CD4-positive, alpha-beta memory T cell (primary cell): ENCODE results near the gene PXMP2. TPM values are rescaled to one million over a fixed set of nuclear protein-coding genes. Genes with fewer than 3 reads are reported as not detected.

ENCODE experiments used
- CTCF ChIA-PET: fragments of 350-600 bp; sonication (Branson Sonifier 250); formaldehyde crosslinking; loops from one replicate; lab custom pipeline; 2021; ENCODE audit warnings: inconsistent platforms; ENCODE audit not compliant: partially characterized antibody; lab: Charles Lee
- POLR2A ChIA-PET: fragments of 350-600 bp; sonication (Branson Sonifier 250); formaldehyde crosslinking; loops from one replicate; lab custom pipeline; 2021; ENCODE audit not compliant: partially characterized antibody; lab: Charles Lee
- DNase-seq, 5 donors: peaks; one replicate each; pipeline versions ENCODE4 v3.0.0 to v3.0.0-alpha.2; 2020 to 2022; ENCODE audit warnings: mixed read lengths in 1 of 5
- H3K27ac ChIP-seq: one replicate; pipeline ENCODE4 v1.7.0; 2013; ENCODE audit warnings: low read depth, low read length
- H3K27me3 ChIP-seq: 2 replicates; pipeline ENCODE4 v1.7.0; 2013; ENCODE audit warnings: mild to moderate bottlenecking, low read length, moderate library complexity; ENCODE audit not compliant: insufficient read depth
- H3K36me3 ChIP-seq: 2 replicates; pipeline ENCODE4 v1.7.0; 2013; ENCODE audit warnings: mild to moderate bottlenecking, low read length, moderate library complexity; ENCODE audit not compliant: insufficient read depth
- H3K4me1 ChIP-seq: 2 replicates; pipeline ENCODE4 v1.7.0; 2013; ENCODE audit warnings: mild to moderate bottlenecking, low read length, moderate library complexity; ENCODE audit not compliant: insufficient read depth
- H3K4me3 ChIP-seq, 2 donors: one replicate each; pipeline ENCODE4 v1.7.0; 2013; ENCODE audit warnings: low read length in 2 of 2, mild to moderate bottlenecking in 1 of 2
- H3K9me3 ChIP-seq, 2 donors: one replicate each; pipeline ENCODE4 v1.7.0; 2013; ENCODE audit warnings: low read length in 2 of 2, control low read depth in 1 of 2; ENCODE audit not compliant: control insufficient read depth in 1 of 2
- H3K27ac Mint-ChIP-seq, 7 donors: one replicate each; pipeline ENCODE4 v1.8.0; 2020 to 2021; ENCODE audit warnings: mixed read lengths in 7 of 7, mild to moderate bottlenecking in 6 of 7, inconsistent platforms in 3 of 7, moderate library complexity in 3 of 7
- H3K27me3 Mint-ChIP-seq, 2 donors: one replicate each; pipeline ENCODE4 v1.8.0; 2020 to 2021; ENCODE audit warnings: mixed read lengths in 2 of 2
- H3K36me3 Mint-ChIP-seq, 2 donors: one replicate each; pipeline ENCODE4 v1.8.0; 2020 to 2021; ENCODE audit warnings: mixed read lengths in 2 of 2, inconsistent platforms in 1 of 2, mild to moderate bottlenecking in 1 of 2
- H3K4me1 Mint-ChIP-seq, 4 donors: one replicate each; pipeline ENCODE4 v1.8.0; 2020 to 2021; ENCODE audit warnings: mixed read lengths in 4 of 4, mild to moderate bottlenecking in 1 of 4
- H3K4me3 Mint-ChIP-seq, 8 donors: one replicate each; pipeline ENCODE4 v1.8.0; 2020 to 2021; ENCODE audit warnings: mixed read lengths in 8 of 8, mild to moderate bottlenecking in 7 of 8, moderate library complexity in 6 of 8, inconsistent platforms in 3 of 8
- H3K9me3 Mint-ChIP-seq, 8 donors: one replicate each; pipeline ENCODE4 v1.8.0; 2020 to 2021; ENCODE audit warnings: mixed read lengths in 8 of 8, mild to moderate bottlenecking in 5 of 8, inconsistent platforms in 3 of 8, moderate library complexity in 1 of 8
- intact Hi-C: fragments of 100-400 bp; cut with micrococcal nuclease; formaldehyde crosslinking; loops from one replicate; pipeline ENCODE4 v1.15.1; 2023
- polyA plus RNA-seq, 2 donors: library from polyadenylated mRNA; unstranded; fragments of 300-500 nt; fragmentation: Illumina TruSeq; gene quantifications; one replicate each; pipeline ENCODE4 v1.2.3, GENCODE V29; 2021
- total RNA-seq, 2 experiments: library from RNA; stranded (reverse); gene quantifications; one replicate each; pipeline ENCODE4 v1.2.3, GENCODE V29; 2021

Gene PXMP2
- total and polyA plus RNA-seq, 4 experiments from 2014 or later: 4.2 to 23.9 (median 10.0) TPM

- intact Hi-C loops: no loop called here
- Histone ChIP-seq H3K4me3 (no peak overlapping the region), H3K9me3 (no peaks in the 10 kb centered on the region), H3K4me1 (no peaks in the 10 kb centered on the region), H3K27ac (no peak overlapping the region), H3K36me3 (peaks cover 59% of the 10 kb centered on the region), H3K27me3 (no peaks in the 10 kb centered on the region)
- Mint-ChIP-seq H3K9me3 (peaks cover 0 to 6% (median 0%) of the 10 kb centered on the region in 8 donors), H3K27me3 (no peaks in the 10 kb centered on the region), H3K36me3 (peaks cover 38 to 74% of the 10 kb centered on the region in 2 donors), H3K4me1 (peaks cover 0 to under 1% (median 0%) of the 10 kb centered on the region in 4 donors), H3K4me3 (no peak overlapping the region), H3K27ac (no peak overlapping the region)
- no peak for DNase-seq
- ChIA-PET POLR2A (no interaction called here), CTCF (no interaction called here)
These were observed 36.4 kb downstream of the PXMP2 start for GRCh38 chr12:132723764-132724140.

GRCh38 chr12:132724506-132725241, 37.3 kb downstream of the PXMP2 start:
- Mint-ChIP-seq H3K27ac (peak overlapping the region in 1 of 7 donors; percentile 27), H3K27me3 (no peaks in the 10 kb centered on the region), H3K9me3 (no peaks in the 10 kb centered on the region), H3K36me3 (peaks cover 33 to 70% of the 10 kb centered on the region in 2 donors), H3K4me3 (no peak overlapping the region), H3K4me1 (peaks cover 0 to 2% (median under 1%) of the 10 kb centered on the region in 4 donors)
- intact Hi-C loops: no loop called here
- peaks cover 50% of the 10 kb centered on the region for H3K36me3 ChIP-seq
- no peak overlapping the region for H3K4me3 ChIP-seq
- CTCF ChIA-PET: no interaction called here
- DNase-seq: no peak
- POLR2A ChIA-PET: no interaction called here
- H3K27ac ChIP-seq: no peak overlapping the region
- no peaks in the 10 kb centered on the region for H3K27me3 ChIP-seq
- H3K4me1 ChIP-seq: no peaks in the 10 kb centered on the region
- H3K9me3 ChIP-seq: no peaks in the 10 kb centered on the region

- Mint-ChIP-seq H3K36me3 (peaks cover 47 to 66% of the 10 kb centered on the region in 2 donors), H3K27ac (peak overlapping the region in 2 of 7 donors; percentile 61 to 79), H3K9me3 (no peaks in the 10 kb centered on the region), H3K4me3 (no peak overlapping the region), H3K4me1 (peaks cover 0 to 6% (median 2%) of the 10 kb centered on the region in 4 donors), H3K27me3 (no peaks in the 10 kb centered on the region)
- ChIA-PET CTCF (no interaction called here), POLR2A (no interaction called here)
- intact Hi-C loops: no loop called here
- Histone ChIP-seq H3K4me3 (no peak overlapping the region), H3K9me3 (no peaks in the 10 kb centered on the region), H3K4me1 (no peaks in the 10 kb centered on the region), H3K27ac (no peak overlapping the region), H3K27me3 (no peaks in the 10 kb centered on the region), H3K36me3 (peaks cover 40% of the 10 kb centered on the region)
- DNase-seq: no peak
These were observed 39.0 kb downstream of the PXMP2 start for GRCh38 chr12:132726386-132726785.

GRCh38 chr12:132727091-132727794, 39.9 kb downstream of the PXMP2 start:
- no peaks in the 10 kb centered on the region for H3K27me3 ChIP-seq
- H3K4me3 ChIP-seq: no peak overlapping the region
- H3K36me3 ChIP-seq: peaks cover 48% of the 10 kb centered on the region
- DNase-seq: no peak
- ChIA-PET POLR2A (no interaction called here), CTCF (no interaction called here)
- H3K27me3 Mint-ChIP-seq: no peaks in the 10 kb centered on the region
- H3K9me3 ChIP-seq: no peaks in the 10 kb centered on the region
- H3K4me1 ChIP-seq: no peaks in the 10 kb centered on the region
- H3K9me3 Mint-ChIP-seq: no peaks in the 10 kb centered on the region
- no peak overlapping the region for H3K27ac Mint-ChIP-seq
- intact Hi-C loops: no loop called here
- H3K36me3 Mint-ChIP-seq: peaks cover 55 to 65% of the 10 kb centered on the region in 2 donors
- H3K4me3 Mint-ChIP-seq: no peak overlapping the region
- H3K27ac ChIP-seq: no peak overlapping the region
- H3K4me1 Mint-ChIP-seq: peaks cover 0 to 6% (median 3%) of the 10 kb centered on the region in 4 donors

DNA sequence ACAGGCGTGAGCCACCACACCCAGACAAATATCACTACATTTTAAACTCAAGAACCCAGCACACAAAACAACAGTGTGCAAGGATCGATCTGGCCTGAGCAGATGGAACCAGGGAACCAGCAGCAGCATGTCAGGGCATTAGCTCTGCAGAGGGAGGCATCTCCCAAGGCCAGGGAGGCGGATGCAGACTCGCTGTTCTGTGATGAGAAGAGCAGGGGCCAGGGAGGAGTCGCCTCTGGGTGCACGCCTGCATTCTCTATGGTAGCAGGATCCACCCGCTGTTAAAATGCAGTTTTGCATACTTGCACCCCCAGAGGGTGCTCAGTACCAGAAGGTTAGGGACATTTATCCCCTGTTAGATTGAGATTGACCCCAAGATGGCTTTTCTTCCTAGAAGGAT, 41.1 kb downstream of the PXMP2 start:
- H3K9me3 ChIP-seq: no peaks in the 10 kb centered on the region
- peak overlapping the region in 4 of 7 donors; percentile 12 to 66 (median 48) for H3K27ac Mint-ChIP-seq
- no peaks in the 10 kb centered on the region for H3K4me1 ChIP-seq
- H3K27me3 Mint-ChIP-seq: no peaks in the 10 kb centered on the region
- no peak overlapping the region for H3K4me3 Mint-ChIP-seq
- H3K36me3 ChIP-seq: peaks cover 55% of the 10 kb centered on the region
- H3K27me3 ChIP-seq: no peaks in the 10 kb centered on the region
- H3K4me1 Mint-ChIP-seq: peaks cover 0 to 6% (median 3%) of the 10 kb centered on the region in 4 donors
- no peak overlapping the region for H3K27ac ChIP-seq
- intact Hi-C loops: no loop called here
- H3K9me3 Mint-ChIP-seq: no peaks in the 10 kb centered on the region
- no peak overlapping the region for H3K4me3 ChIP-seq
- POLR2A ChIA-PET: no interaction called here
- CTCF ChIA-PET: no interaction called here
- peaks cover 68 to 70% of the 10 kb centered on the region in 2 donors for H3K36me3 Mint-ChIP-seq
- no peak for DNase-seq

DNA sequence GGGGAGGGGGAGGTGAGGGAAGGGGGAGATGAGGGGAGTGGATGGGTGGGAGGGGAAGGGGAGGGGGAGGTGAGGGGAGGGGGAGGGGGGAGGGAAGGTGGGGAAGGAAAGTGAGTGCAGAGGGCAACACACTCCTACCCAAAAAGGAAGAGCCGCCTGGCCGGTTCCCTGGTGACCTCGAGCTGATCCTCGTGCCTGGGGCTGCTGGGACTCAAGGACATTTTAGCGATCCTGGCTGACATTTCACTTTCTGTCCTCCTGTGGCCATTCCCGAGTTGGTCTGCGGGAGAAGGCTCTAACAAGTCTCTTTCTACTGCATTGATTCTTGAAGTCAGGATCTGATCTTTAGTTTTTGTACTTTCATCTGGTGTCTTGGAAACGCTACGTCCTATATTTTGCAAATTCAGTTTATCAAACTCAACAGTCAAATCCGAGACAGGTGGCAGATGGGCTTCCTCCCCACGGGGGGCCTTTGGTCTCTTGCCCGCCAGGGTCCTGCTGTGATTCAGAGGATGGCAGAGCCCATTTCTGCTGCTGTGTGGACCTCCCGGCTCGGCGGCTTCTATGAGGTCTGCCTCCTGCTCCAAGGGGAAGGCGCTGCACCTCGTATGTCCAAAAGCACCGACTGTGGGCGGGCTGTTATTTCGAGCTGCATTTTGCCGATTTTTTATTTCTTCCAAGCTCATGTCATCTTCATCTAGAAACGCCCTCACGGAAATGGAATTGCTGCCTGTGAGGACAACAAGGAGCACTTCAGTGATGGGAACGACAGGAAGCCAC, 42.3 kb downstream of the PXMP2 start:
- Histone ChIP-seq H3K9me3 (no peaks in the 10 kb centered on the region), H3K4me1 (no peaks in the 10 kb centered on the region), H3K4me3 (no peak overlapping the region), H3K27me3 (no peaks in the 10 kb centered on the region), H3K36me3 (peaks cover 60% of the 10 kb centered on the region), H3K27ac (no peak overlapping the region)
- no peak for DNase-seq
- H3K36me3 Mint-ChIP-seq: peaks cover 73 to 77% of the 10 kb centered on the region in 2 donors
- CTCF ChIA-PET: no interaction called here
- H3K9me3 Mint-ChIP-seq: no peaks in the 10 kb centered on the region
- POLR2A ChIA-PET: no interaction called here
- no peak overlapping the region for H3K4me3 Mint-ChIP-seq
- H3K27me3 Mint-ChIP-seq: no peaks in the 10 kb centered on the region
- H3K4me1 Mint-ChIP-seq: peaks cover 0 to 6% (median 3%) of the 10 kb centered on the region in 4 donors
- H3K27ac Mint-ChIP-seq: peak overlapping the region in 3 of 7 donors; percentile 48 to 76 (median 59)
- intact Hi-C loops: no loop called here

DNA sequence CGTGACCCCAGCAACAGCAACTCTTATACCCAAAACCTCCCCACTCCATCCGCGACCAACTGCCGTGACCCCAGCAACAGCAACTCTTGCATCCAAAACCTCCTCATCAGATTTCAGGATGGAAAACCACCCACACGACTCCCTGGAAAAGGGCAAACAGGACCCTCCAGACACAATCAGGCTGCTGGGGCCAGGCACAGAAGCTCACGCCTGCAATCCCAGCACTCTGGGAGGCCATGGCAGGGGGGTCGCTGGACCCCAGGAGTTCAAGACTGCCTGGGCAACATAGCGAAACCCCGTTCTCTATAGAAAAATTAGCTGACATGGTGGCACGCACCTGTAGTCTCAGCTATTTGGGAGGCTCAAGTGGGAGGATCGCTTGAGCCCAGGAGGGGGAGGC, 43.0 kb downstream of the PXMP2 start:
- Histone ChIP-seq H3K4me1 (no peaks in the 10 kb centered on the region), H3K36me3 (peaks cover 66% of the 10 kb centered on the region), H3K27me3 (no peaks in the 10 kb centered on the region), H3K27ac (no peak overlapping the region), H3K9me3 (no peaks in the 10 kb centered on the region), H3K4me3 (no peak overlapping the region)
- Mint-ChIP-seq H3K4me1 (peaks cover 0 to 6% (median 3%) of the 10 kb centered on the region in 4 donors), H3K4me3 (no peak overlapping the region), H3K27me3 (no peaks in the 10 kb centered on the region), H3K27ac (peak overlapping the region in 1 of 7 donors; percentile 60), H3K36me3 (peaks cover 75 to 76% of the 10 kb centered on the region in 2 donors), H3K9me3 (no peaks in the 10 kb centered on the region)
- intact Hi-C loops: no loop called here
- CTCF ChIA-PET: no interaction called here
- POLR2A ChIA-PET: no interaction called here
- DNase-seq: no peak
